Colonic mucosa (tissue), 4 donors: ENCODE measurements around the gene PARD3B. TPM values are rescaled to one million over a fixed set of nuclear protein-coding genes. Genes with fewer than 3 reads are reported as not detected.

ENCODE experiments used
- DNase-seq: peaks from one replicate; pipeline ENCODE4 v3.0.0-alpha.2; 2020
- H3K27ac ChIP-seq: fragments of 200-600 bp; one replicate; pipeline ENCODE4 v1.8.0; 2021
- H3K27me3 ChIP-seq: fragments of 200-600 bp; one replicate; pipeline ENCODE4 v1.8.0; 2021
- H3K36me3 ChIP-seq: fragments of 200-600 bp; one replicate; pipeline ENCODE4 v1.8.0; 2021
- H3K4me1 ChIP-seq: fragments of 200-600 bp; one replicate; pipeline ENCODE4 v1.8.0; 2021; ENCODE audit warnings: mild to moderate bottlenecking
- H3K4me3 ChIP-seq: fragments of 200-600 bp; one replicate; pipeline ENCODE4 v1.8.0; 2021
- H3K9ac ChIP-seq, 2 donors: one replicate each; pipeline ENCODE4 v1.7.0; 2013; ENCODE audit warnings: control low read depth in 2 of 2, low read depth in 2 of 2, low read length in 2 of 2
- H3K9me3 ChIP-seq: fragments of 200-600 bp; one replicate; pipeline ENCODE4 v1.8.0; 2021
- intact Hi-C: fragments of 100-400 bp; cut with DNase I; formaldehyde crosslinking; loops from one replicate; pipeline ENCODE4 v1.14.1; 2022
- total RNA-seq, 2 donors: library from RNA; stranded (reverse); fragmentation: NEBNext Ultra II Directional in 1 of 2; extraction: Animal tissue kit (Norgen Biotek cat#: 25700) in 1 of 2; gene quantifications; one replicate each; pipeline ENCODE4 v1.2.1, GENCODE V29; 2021
- TF ChIP-seq, protein P1 (sequence below): fragments of 200-600 bp; IDR thresholded peaks from one replicate; pipeline ENCODE4 v1.8.0; 2022; ENCODE audit warnings: antibody characterized with exemption, mild to moderate bottlenecking
- donor health status: healthy.
- donor health status: DM: no; HTN: no; CAD: no.
- donor health status: DM: no; HTN: no; CAD: no.

PARD3B gene
- total RNA-seq, 2 donors from 2014 or later, result 20.0 to 24.2 TPM

DNA sequence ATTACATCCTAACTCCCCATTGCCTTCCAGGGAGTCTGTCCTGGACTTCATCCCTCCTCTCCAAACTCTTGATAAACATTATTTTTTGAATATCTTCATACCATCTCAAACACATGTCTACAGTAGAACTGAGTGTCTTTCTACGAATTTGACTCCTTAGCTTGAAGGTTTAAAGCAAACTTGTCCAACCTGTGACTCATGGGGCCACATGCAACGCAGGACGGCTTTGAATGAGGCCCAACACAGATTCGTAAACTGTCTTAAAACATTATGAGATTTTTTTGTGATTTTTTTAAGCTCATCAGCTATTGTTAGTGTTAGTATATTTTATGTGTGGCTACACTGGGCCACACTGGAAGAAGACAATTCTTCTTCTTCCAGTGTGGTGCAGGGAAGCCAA lies 98.1 kb downstream of the PARD3B start:
- no peak overlapping the region for H3K4me3 ChIP-seq
- H3K4me1 ChIP-seq, result no peaks in the 10 kb centered on the region
- TF ChIP-seq, protein P1, sequence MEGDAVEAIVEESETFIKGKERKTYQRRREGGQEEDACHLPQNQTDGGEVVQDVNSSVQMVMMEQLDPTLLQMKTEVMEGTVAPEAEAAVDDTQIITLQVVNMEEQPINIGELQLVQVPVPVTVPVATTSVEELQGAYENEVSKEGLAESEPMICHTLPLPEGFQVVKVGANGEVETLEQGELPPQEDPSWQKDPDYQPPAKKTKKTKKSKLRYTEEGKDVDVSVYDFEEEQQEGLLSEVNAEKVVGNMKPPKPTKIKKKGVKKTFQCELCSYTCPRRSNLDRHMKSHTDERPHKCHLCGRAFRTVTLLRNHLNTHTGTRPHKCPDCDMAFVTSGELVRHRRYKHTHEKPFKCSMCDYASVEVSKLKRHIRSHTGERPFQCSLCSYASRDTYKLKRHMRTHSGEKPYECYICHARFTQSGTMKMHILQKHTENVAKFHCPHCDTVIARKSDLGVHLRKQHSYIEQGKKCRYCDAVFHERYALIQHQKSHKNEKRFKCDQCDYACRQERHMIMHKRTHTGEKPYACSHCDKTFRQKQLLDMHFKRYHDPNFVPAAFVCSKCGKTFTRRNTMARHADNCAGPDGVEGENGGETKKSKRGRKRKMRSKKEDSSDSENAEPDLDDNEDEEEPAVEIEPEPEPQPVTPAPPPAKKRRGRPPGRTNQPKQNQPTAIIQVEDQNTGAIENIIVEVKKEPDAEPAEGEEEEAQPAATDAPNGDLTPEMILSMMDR, result no peak
- no peaks in the 10 kb centered on the region for H3K9me3 ChIP-seq
- no peaks in the 10 kb centered on the region for H3K27me3 ChIP-seq
- no peak overlapping the region for H3K9ac ChIP-seq
- DNase-seq, result no peak
- H3K27ac ChIP-seq, result no peak overlapping the region
- H3K36me3 ChIP-seq, result no peaks in the 10 kb centered on the region
- intact Hi-C loops, result no loop called here

DNA sequence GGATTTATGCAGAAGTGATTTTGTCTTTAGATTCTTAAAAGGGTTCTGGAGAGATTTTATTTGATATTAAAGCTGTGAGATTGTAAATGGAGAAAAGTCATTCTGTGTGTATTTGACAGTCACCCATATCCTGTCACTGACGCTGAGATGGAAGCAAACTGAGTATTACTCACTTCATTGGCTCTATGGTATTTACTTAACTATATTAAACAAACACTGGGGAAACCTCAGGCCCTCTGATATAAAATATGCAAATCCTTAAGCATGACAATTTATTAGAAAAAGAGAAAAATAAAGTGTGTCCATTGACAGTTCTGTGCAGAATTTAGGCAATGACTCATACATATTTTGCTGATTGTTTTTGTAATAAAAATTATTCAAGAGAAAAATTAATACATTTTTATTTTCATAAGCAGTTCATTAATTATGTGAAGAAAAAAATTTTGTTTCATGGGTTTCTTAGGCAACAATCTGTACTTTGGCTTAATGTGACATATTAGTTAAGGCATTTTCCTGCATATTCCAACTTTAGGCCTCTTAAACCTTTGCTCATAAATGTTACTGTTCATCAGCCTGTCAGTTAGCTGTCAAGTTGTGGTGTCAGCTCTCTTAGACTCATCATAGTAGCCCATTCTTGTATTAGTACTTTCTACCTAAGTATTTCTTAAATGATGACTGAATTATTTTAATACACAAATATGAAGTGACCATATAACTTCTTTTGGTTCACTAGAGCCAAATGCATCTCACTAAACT lies 99.9 kb downstream of the PARD3B start:
- H3K4me3 ChIP-seq, result no peak overlapping the region
- no peaks in the 10 kb centered on the region for H3K4me1 ChIP-seq
- TF ChIP-seq, protein P1, result no peak
- no peaks in the 10 kb centered on the region for H3K9me3 ChIP-seq
- no peaks in the 10 kb centered on the region for H3K36me3 ChIP-seq
- no peak overlapping the region for H3K27ac ChIP-seq
- no peak overlapping the region for H3K9ac ChIP-seq
- intact Hi-C loops, result no loop called here
- no peak for DNase-seq
- H3K27me3 ChIP-seq, result no peaks in the 10 kb centered on the region

DNA sequence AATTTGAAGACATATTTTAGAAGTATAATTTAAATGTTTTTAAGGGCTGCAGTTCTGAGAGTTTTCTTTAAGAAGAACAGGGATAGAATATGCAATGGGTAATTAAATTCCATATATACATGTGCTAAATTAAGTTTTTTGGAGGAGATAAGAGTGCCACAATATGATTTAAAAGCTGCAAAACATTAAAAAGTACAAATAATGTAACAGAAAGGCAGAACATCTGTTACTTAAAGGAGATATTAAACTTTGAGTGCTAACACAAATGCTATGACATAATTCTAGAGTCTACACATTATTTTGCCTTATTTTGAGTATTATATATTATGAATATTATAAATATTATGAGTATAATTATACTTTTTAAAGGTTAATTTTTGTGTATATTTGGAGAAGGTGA lies 102.4 kb downstream of the PARD3B start:
- Histone ChIP-seq H3K36me3 (no peaks in the 10 kb centered on the region), H3K9me3 (no peaks in the 10 kb centered on the region), H3K27ac (no peak overlapping the region), H3K4me1 (no peaks in the 10 kb centered on the region), H3K9ac (no peak overlapping the region), H3K27me3 (no peaks in the 10 kb centered on the region), H3K4me3 (no peak overlapping the region)
- no peak for DNase-seq
- intact Hi-C loops, result no loop called here
- TF ChIP-seq, protein P1, result no peak

DNA sequence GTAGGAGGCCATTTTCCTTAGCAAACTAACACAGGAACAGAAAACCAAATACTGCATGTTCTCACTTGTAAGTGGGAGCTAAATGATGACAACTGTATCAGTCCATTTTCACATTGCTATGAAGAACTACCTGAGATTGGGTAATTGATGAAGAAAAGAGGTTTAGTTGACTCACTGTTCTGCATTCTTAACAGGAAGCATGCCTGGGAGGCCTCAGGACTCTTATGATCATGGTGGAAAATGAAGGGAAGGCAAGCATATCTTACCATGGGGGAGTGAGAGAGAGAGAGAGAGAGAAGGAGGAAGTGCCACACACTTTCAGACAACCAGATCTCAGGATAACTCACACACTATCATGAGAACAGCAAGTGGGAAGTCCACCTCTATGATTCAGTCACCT lies 105.3 kb downstream of the PARD3B start:
- H3K9ac ChIP-seq, result no peak overlapping the region
- H3K27me3 ChIP-seq, result no peaks in the 10 kb centered on the region
- H3K4me1 ChIP-seq, result no peaks in the 10 kb centered on the region
- no peak overlapping the region for H3K27ac ChIP-seq
- no peak for DNase-seq
- no peaks in the 10 kb centered on the region for H3K36me3 ChIP-seq
- no peak overlapping the region for H3K4me3 ChIP-seq
- intact Hi-C loops, result no loop called here
- no peaks in the 10 kb centered on the region for H3K9me3 ChIP-seq
- TF ChIP-seq, protein P1, result no peak

DNA sequence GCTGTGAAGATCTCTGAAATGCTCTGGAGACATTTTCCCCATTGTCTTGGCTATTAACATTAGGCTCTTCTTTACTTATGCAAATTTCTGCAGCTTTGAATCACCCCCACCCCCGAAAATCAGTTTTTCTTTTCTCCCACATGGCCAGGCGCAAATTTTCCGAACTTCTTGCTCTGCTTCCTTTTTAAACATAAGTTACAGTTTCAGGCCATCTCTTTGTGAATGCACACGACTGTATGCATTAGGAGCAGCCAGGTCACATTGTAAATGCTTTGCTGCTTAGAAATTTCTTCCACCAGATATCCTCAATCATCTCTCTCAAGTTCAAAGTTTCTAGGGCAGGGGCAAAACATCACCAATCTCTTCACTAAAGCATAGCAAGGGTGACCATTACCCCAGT lies 106.8 kb downstream of the PARD3B start:
- intact Hi-C loops, result no loop called here
- Histone ChIP-seq H3K4me1 (no peaks in the 10 kb centered on the region), H3K9me3 (no peaks in the 10 kb centered on the region), H3K27me3 (no peaks in the 10 kb centered on the region), H3K4me3 (no peak overlapping the region), H3K27ac (no peak overlapping the region), H3K36me3 (no peaks in the 10 kb centered on the region), H3K9ac (no peak overlapping the region)
- no peak for DNase-seq
- TF ChIP-seq, protein P1, result no peak
